HepG2 (cell line): ENCODE data around the gene HNRNPUL2. TPM values are rescaled to one million over a fixed set of nuclear protein-coding genes. Genes with fewer than 3 reads are reported as not detected.

Experiments
- CHD4 ChIP-seq: fragments of 200-600 bp; sonication (generic); IDR thresholded peaks from 2 replicates; pipeline ENCODE4 v1.7.0; 2017; ENCODE audit warnings: mild to moderate bottlenecking, low read length, borderline replicate concordance
- HMGXB3 ChIP-seq: sonication (generic); formaldehyde crosslinking; IDR thresholded peaks from 2 replicates; pipeline ENCODE4 v1.4.0; 2020; ENCODE audit warnings: missing genetic modification reagents, borderline replicate concordance
- KLF13 ChIP-seq: sonication (generic); formaldehyde crosslinking; IDR thresholded peaks from 2 replicates; pipeline ENCODE4 v1.4.0; 2020; ENCODE audit warnings: mild to moderate bottlenecking, missing genetic modification reagents
- MTA3 ChIP-seq: sonication (generic); formaldehyde crosslinking; IDR thresholded peaks from 2 replicates; pipeline ENCODE4 v1.4.0; 2020; ENCODE audit warnings: missing genetic modification reagents
- NFE2L1 ChIP-seq: sonication (generic); formaldehyde crosslinking; IDR thresholded peaks from 2 replicates; pipeline ENCODE4 v1.4.0; 2020; ENCODE audit warnings: missing genetic modification reagents, mild to moderate bottlenecking, borderline replicate concordance
- NR0B2 ChIP-seq: sonication (generic); formaldehyde crosslinking; IDR thresholded peaks from 2 replicates; pipeline ENCODE4 v1.4.0; 2020; ENCODE audit warnings: mild to moderate bottlenecking, missing genetic modification reagents
- NR3C1 ChIP-seq: sonication (generic); formaldehyde crosslinking; IDR thresholded peaks from 2 replicates; pipeline ENCODE4 v1.4.0; 2020; ENCODE audit warnings: missing genetic modification reagents
- PATZ1 ChIP-seq: sonication (generic); formaldehyde crosslinking; IDR thresholded peaks from 2 replicates; pipeline ENCODE4 v1.4.0; 2020; ENCODE audit warnings: missing genetic modification reagents
- TMF1 ChIP-seq: sonication (generic); formaldehyde crosslinking; IDR thresholded peaks from 2 replicates; pipeline ENCODE4 v1.8.1; 2022; ENCODE audit warnings: low read depth, missing genetic modification reagents
- TSC22D2 ChIP-seq: sonication (generic); formaldehyde crosslinking; IDR thresholded peaks from 2 replicates; pipeline ENCODE4 v1.5.1; 2020; ENCODE audit warnings: missing genetic modification reagents, mild to moderate bottlenecking, borderline replicate concordance
- ZNF232 ChIP-seq: sonication (generic); formaldehyde crosslinking; IDR thresholded peaks from 2 replicates; pipeline ENCODE4 v1.4.0; 2020; ENCODE audit warnings: missing genetic modification reagents, borderline replicate concordance
- ZNF646 ChIP-seq: sonication (generic); formaldehyde crosslinking; IDR thresholded peaks from 2 replicates; pipeline ENCODE4 v1.9.0; 2021; ENCODE audit warnings: mild to moderate bottlenecking, missing genetic modification reagents
- ZNF768 ChIP-seq: sonication (generic); formaldehyde crosslinking; IDR thresholded peaks from 2 replicates; pipeline ENCODE4 v1.4.0; 2020; ENCODE audit warnings: missing genetic modification reagents
- ZNF839 ChIP-seq: sonication (generic); formaldehyde crosslinking; IDR thresholded peaks from 2 replicates; pipeline ENCODE4 v1.4.0; 2020; ENCODE audit warnings: missing genetic modification reagents, mild to moderate bottlenecking, borderline replicate concordance
- ZNF891 ChIP-seq: sonication (generic); formaldehyde crosslinking; IDR thresholded peaks from 2 replicates; pipeline ENCODE4 v1.5.0; 2020; ENCODE audit warnings: mild to moderate bottlenecking, missing genetic modification reagents
- ZSCAN30 ChIP-seq: sonication (generic); formaldehyde crosslinking; IDR thresholded peaks from 2 replicates; pipeline ENCODE4 v1.5.0; 2020; ENCODE audit warnings: mild to moderate bottlenecking, missing genetic modification reagents
- polyA plus RNA-seq, 8 experiments: library from polyadenylated mRNA; depleted of rRNA in 3 of 8; stranded (reverse) in 7 of 8; unstranded in 1 of 8; fragments of >200 nt; fragmentation: Illumina TruSeq in 4 of 8; extraction: Trizol in 4 of 8; gene quantifications; 2 replicates each; pipeline versions ENCODE4 v1.2.1 to v1.2.3, GENCODE V29; 2011 to 2016; ENCODE audit warnings: low read depth in 4 of 8, missing spikeins in 1 of 8, mixed read lengths in 1 of 8; ENCODE audit not compliant: insufficient read depth in 1 of 8
- total RNA-seq, 5 experiments: library from RNA; depleted of rRNA; stranded (reverse); fragments of >200 nt; fragmentation: Illumina TruSeq; extraction: Trizol; gene quantifications; 2 replicates each; pipeline ENCODE4 v1.2.3, GENCODE V29; 2016; ENCODE audit warnings: low read depth in 1 of 5

Gene HNRNPUL2
- total and polyA plus RNA-seq, 2 of the 13 experiments (the other 11 are each of a cell fraction or from before 2014, with no cell fraction given), result 8.4 to 9.6 TPM

- no peak for TF ChIP-seq ZNF646 (CRISPR knock-in tag)
- TF ChIP-seq NR0B2, result no peak
- no peak for TF ChIP-seq TSC22D2 (CRISPR knock-in tag)
- no peak for TF ChIP-seq HMGXB3
- no peak for TF ChIP-seq ZSCAN30 (CRISPR knock-in tag)
- TF ChIP-seq ZNF839 (CRISPR knock-in tag), result no peak
- TF ChIP-seq TMF1, result no peak
- 0 out of 2 replicates have a peak, but pooled peaks have one; percentile 50 for TF ChIP-seq ZNF232
- TF ChIP-seq ZNF891 (CRISPR knock-in tag), result peak; percentile 60; the same call in 1 of the 2 replicates
- TF ChIP-seq ZNF768, result no peak
- TF ChIP-seq PATZ1 (CRISPR knock-in tag), result no peak
- no peak for TF ChIP-seq NFE2L1
- TF ChIP-seq MTA3, result no peak
- no peak for TF ChIP-seq NR3C1 (CRISPR knock-in tag)
- TF ChIP-seq KLF13, result no peak
- no peak for TF ChIP-seq CHD4
Measured at GRCh38 chr11:62666259-62666926, 60.9 kb downstream of the HNRNPUL2 start (continued).
